DOHH2 (cell line): ENCODE measurements around the gene CLCN3.

ENCODE experiments used
- EZH2phosphoT487 ChIP-seq: fragments of 200-600 bp; sonication (generic); IDR thresholded peaks from 2 replicates; pipeline ENCODE4 v1.6.1; 2017; ENCODE audit warnings: borderline replicate concordance, mild to moderate bottlenecking, antibody characterized with exemption, low read length, moderate library complexity, mixed read lengths
- TF ChIP-seq, protein P1 (sequence below): fragments of 200-600 bp; sonication (generic); IDR thresholded peaks from one replicate; pipeline ENCODE4 v1.5.1; 2014; ENCODE audit warnings: antibody characterized with exemption, mild to moderate bottlenecking, low read depth, low read length; ENCODE audit not compliant: poor library complexity, severe bottlenecking

DNA sequence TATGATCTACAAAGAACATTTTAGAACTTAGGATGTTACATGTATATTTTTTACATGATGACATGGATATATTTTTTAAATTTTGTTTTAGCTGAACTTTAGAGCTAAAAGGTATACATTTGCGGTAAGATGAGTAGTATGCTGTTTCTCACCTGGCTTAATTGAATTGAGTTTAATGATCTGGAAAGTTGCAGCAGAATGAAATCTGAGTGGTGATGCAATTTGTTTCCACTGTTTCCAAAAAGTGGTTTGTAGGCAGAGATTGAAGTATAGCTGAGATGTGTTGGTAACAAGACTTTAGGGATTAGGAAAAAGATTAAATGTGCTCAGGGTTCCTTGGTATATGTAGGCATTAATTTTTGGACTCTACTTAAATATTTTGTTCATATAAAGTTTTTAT lies 69.3 kb downstream of the CLCN3 start:
- TF ChIP-seq, protein P1, sequence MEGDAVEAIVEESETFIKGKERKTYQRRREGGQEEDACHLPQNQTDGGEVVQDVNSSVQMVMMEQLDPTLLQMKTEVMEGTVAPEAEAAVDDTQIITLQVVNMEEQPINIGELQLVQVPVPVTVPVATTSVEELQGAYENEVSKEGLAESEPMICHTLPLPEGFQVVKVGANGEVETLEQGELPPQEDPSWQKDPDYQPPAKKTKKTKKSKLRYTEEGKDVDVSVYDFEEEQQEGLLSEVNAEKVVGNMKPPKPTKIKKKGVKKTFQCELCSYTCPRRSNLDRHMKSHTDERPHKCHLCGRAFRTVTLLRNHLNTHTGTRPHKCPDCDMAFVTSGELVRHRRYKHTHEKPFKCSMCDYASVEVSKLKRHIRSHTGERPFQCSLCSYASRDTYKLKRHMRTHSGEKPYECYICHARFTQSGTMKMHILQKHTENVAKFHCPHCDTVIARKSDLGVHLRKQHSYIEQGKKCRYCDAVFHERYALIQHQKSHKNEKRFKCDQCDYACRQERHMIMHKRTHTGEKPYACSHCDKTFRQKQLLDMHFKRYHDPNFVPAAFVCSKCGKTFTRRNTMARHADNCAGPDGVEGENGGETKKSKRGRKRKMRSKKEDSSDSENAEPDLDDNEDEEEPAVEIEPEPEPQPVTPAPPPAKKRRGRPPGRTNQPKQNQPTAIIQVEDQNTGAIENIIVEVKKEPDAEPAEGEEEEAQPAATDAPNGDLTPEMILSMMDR = no peak
- no peak for TF ChIP-seq EZH2phosphoT487
